ENCODE results near the gene LSM12.
A peak's percentile ranks its signal among the peaks of the same experiment; 100 is the strongest.

DNA sequence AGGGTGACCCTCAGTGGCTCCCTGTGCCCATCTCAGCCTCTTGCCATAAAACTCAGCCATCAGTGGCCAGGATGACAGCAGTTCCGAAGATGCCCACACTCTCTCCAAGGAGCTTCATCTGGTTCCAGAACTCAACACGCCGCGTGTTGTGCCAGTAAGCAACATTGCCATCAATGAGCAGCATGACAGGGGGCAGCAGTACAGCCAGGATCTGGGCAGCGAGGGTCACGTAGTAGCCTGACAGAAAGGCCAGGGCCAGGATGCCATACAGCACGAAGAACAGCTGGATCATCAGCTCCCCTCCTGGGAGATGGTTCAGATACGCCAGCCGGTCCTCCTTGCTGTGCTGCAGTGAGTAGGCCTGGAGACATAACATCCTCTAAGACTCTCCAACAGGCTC lies 54.6 kb downstream of the LSM12 start:
- TF ChIP-seq, protein P1, sequence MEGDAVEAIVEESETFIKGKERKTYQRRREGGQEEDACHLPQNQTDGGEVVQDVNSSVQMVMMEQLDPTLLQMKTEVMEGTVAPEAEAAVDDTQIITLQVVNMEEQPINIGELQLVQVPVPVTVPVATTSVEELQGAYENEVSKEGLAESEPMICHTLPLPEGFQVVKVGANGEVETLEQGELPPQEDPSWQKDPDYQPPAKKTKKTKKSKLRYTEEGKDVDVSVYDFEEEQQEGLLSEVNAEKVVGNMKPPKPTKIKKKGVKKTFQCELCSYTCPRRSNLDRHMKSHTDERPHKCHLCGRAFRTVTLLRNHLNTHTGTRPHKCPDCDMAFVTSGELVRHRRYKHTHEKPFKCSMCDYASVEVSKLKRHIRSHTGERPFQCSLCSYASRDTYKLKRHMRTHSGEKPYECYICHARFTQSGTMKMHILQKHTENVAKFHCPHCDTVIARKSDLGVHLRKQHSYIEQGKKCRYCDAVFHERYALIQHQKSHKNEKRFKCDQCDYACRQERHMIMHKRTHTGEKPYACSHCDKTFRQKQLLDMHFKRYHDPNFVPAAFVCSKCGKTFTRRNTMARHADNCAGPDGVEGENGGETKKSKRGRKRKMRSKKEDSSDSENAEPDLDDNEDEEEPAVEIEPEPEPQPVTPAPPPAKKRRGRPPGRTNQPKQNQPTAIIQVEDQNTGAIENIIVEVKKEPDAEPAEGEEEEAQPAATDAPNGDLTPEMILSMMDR (IDR thresholded peaks at IDR 0.05; ENCODE audit: extremely low read depth in 1 of 2, insufficient read depth in 1 of 2, low read depth in 1 of 2, low read length in 2 of 2), result no peak
- peak; percentile 36 for TF ChIP-seq POLR2A (IDR thresholded peaks at IDR 0.05; ENCODE audit: low read depth, low read length)
- no peak for TF ChIP-seq MYC (IDR thresholded peaks at IDR 0.05; ENCODE audit: low read depth, low read length)
- TF ChIP-seq POLR2AphosphoS5 (IDR thresholded peaks at IDR 0.05; ENCODE audit: insufficient read depth, low read depth, low read length), result no peak
- TF ChIP-seq EZH2 (IDR thresholded peaks at IDR 0.05; ENCODE audit: borderline replicate concordance, low read depth, low read length, severe bottlenecking), result no peak
- TF ChIP-seq JUN (IDR thresholded peaks at IDR 0.05; ENCODE audit: borderline replicate concordance, insufficient read depth, insufficient read length, low read depth), result no peak
- TF ChIP-seq FOS (IDR thresholded peaks at IDR 0.05; ENCODE audit: borderline replicate concordance, insufficient read depth, low read length), result no peak
